ENCODE data around the gene GALK2.

GRCh38 chr15:49137861-49138260 is 32.2 kb upstream of the GALK2 start:
- no peak for TF ChIP-seq CTCF (conservative IDR thresholded peaks at IDR 0.05; ENCODE audit: low read depth, low read length)
- no peak for TF ChIP-seq CEBPB (IDR thresholded peaks at IDR 0.05; ENCODE audit: low read depth, low read length)
- TF ChIP-seq POLR2A (IDR thresholded peaks at IDR 0.05; ENCODE audit: low read depth, low read length): no peak
